HepG2 (cell line): ENCODE results near the gene CTRB2. TPM values are rescaled to one million over a fixed set of nuclear protein-coding genes. Genes with fewer than 3 reads are reported as not detected.

Experiments used
- AKAP8 ChIP-seq: sonication (generic); formaldehyde crosslinking; IDR thresholded peaks from 2 replicates; pipeline ENCODE4 v1.5.1; 2020; ENCODE audit warnings: mild to moderate bottlenecking, missing genetic modification reagents
- ARID4A ChIP-seq: sonication (generic); formaldehyde crosslinking; IDR thresholded peaks from 2 replicates; pipeline ENCODE4 v1.5.0; 2020; ENCODE audit warnings: mild to moderate bottlenecking, missing genetic modification reagents, borderline replicate concordance
- GABPB1 ChIP-seq: IDR thresholded peaks from 2 replicates; pipeline ENCODE4 v1.6.1; 2016; ENCODE audit warnings: mild to moderate bottlenecking, missing genetic modification reagents, moderate library complexity, missing compliant biosample characterization
- HIC2 ChIP-seq: sonication (generic); formaldehyde crosslinking; IDR thresholded peaks from 2 replicates; pipeline ENCODE4 v1.9.0; 2022; ENCODE audit warnings: low read depth, missing genetic modification reagents
- HMG20A ChIP-seq: IDR thresholded peaks from 2 replicates; pipeline ENCODE4 v1.6.1; 2016; ENCODE audit warnings: borderline replicate concordance
- HNRNPH1 ChIP-seq: fragments of 200-400 bp; formaldehyde crosslinking; optimal IDR thresholded peaks from 2 replicates; pipeline ENCODE3; 2017; ENCODE audit warnings: mild to moderate bottlenecking, low read depth, low read length
- HOXA7 ChIP-seq: sonication (generic); formaldehyde crosslinking; IDR thresholded peaks from 2 replicates; pipeline ENCODE4 v1.8.1; 2022; ENCODE audit warnings: mild to moderate bottlenecking, missing genetic modification reagents, moderate library complexity
- IRF9 ChIP-seq: sonication (generic); formaldehyde crosslinking; IDR thresholded peaks from 2 replicates; pipeline ENCODE4 v1.8.0; 2022; ENCODE audit warnings: missing genetic modification reagents, mild to moderate bottlenecking, borderline replicate concordance
- MIXL1 ChIP-seq: IDR thresholded peaks from 2 replicates; pipeline ENCODE4 v1.6.1; 2016
- RAD51 ChIP-seq: fragments of 450-650 bp; IDR thresholded peaks from 2 replicates; pipeline ENCODE4 v1.6.1; 2016; ENCODE audit warnings: borderline replicate concordance
- RFX1 ChIP-seq: fragments of 450-650 bp; IDR thresholded peaks from 2 replicates; pipeline ENCODE4 v1.6.1; 2017
- SNAPC5 ChIP-seq: sonication (generic); formaldehyde crosslinking; IDR thresholded peaks from 2 replicates; pipeline ENCODE4 v1.8.1; 2023; ENCODE audit warnings: mild to moderate bottlenecking, missing genetic modification reagents, borderline replicate concordance
- SRSF1 ChIP-seq: fragments of 200-400 bp; formaldehyde crosslinking; optimal IDR thresholded peaks from 2 replicates; pipeline ENCODE3; 2017; ENCODE audit warnings: mild to moderate bottlenecking, low read depth, low read length, moderate library complexity
- STAT5B ChIP-seq: sonication (generic); formaldehyde crosslinking; IDR thresholded peaks from 2 replicates; pipeline ENCODE4 v1.4.0; 2020; ENCODE audit warnings: missing genetic modification reagents
- TFDP2 ChIP-seq: sonication (generic); formaldehyde crosslinking; IDR thresholded peaks from 2 replicates; pipeline ENCODE4 v1.4.0; 2020; ENCODE audit warnings: missing genetic modification reagents
- ZFP41 ChIP-seq: sonication (generic); formaldehyde crosslinking; IDR thresholded peaks from 2 replicates; pipeline ENCODE4 v1.4.0; 2020; ENCODE audit warnings: mild to moderate bottlenecking, missing genetic modification reagents, borderline replicate concordance
- ZNF644 ChIP-seq: IDR thresholded peaks from 2 replicates; pipeline ENCODE4 v1.6.1; 2016; ENCODE audit warnings: low read depth
- ZNF781 ChIP-seq: sonication (generic); formaldehyde crosslinking; IDR thresholded peaks from 2 replicates; pipeline ENCODE4 v1.5.1; 2020; ENCODE audit warnings: borderline replicate concordance, mild to moderate bottlenecking, missing genetic modification reagents; ENCODE audit errors: not compliant biosample characterization
- polyA plus RNA-seq, 8 experiments: library from polyadenylated mRNA; depleted of rRNA in 3 of 8; stranded (reverse) in 7 of 8; unstranded in 1 of 8; fragments of >200 nt; fragmentation: Illumina TruSeq in 4 of 8; extraction: Trizol in 4 of 8; gene quantifications; 2 replicates each; pipeline versions ENCODE4 v1.2.1 to v1.2.3, GENCODE V29; 2011 to 2016; ENCODE audit warnings: low read depth in 4 of 8, missing spikeins in 1 of 8, mixed read lengths in 1 of 8; ENCODE audit not compliant: insufficient read depth in 1 of 8
- total RNA-seq, 5 experiments: library from RNA; depleted of rRNA; stranded (reverse); fragments of >200 nt; fragmentation: Illumina TruSeq; extraction: Trizol; gene quantifications; 2 replicates each; pipeline ENCODE4 v1.2.3, GENCODE V29; 2016; ENCODE audit warnings: low read depth in 1 of 5

Gene CTRB2
- total and polyA plus RNA-seq, 2 of the 13 experiments (the other 11 are each of a cell fraction or from before 2014, with no cell fraction given), result 0.13 TPM; not detected in 1

- TF ChIP-seq STAT5B (CRISPR knock-in tag), result no peak
- TF ChIP-seq HNRNPH1, result peak; percentile 43
- no peak for TF ChIP-seq RAD51
- TF ChIP-seq HIC2 (CRISPR knock-in tag), result peak; percentile 60; the same call in 1 of the 2 replicates
- TF ChIP-seq ZFP41, result no peak
- 0 out of 2 replicates have a peak, but pooled peaks have one; percentile 31 for TF ChIP-seq IRF9 (CRISPR knock-in tag)
- TF ChIP-seq SNAPC5, result no peak
- no peak for TF ChIP-seq ZNF644 (CRISPR knock-in tag)
- peak; percentile 6 for TF ChIP-seq SRSF1
- 0 out of 2 replicates have a peak, but pooled peaks have one; percentile 19 for TF ChIP-seq GABPB1 (CRISPR knock-in tag)
- TF ChIP-seq HMG20A (CRISPR knock-in tag), result no peak
- TF ChIP-seq TFDP2, result no peak
- no peak for TF ChIP-seq HOXA7 (CRISPR knock-in tag)
- peak; percentile 92 for TF ChIP-seq AKAP8 (CRISPR knock-in tag)
- TF ChIP-seq MIXL1 (CRISPR knock-in tag), result no peak
- 0 out of 2 replicates have a peak, but pooled peaks have one; percentile 35 for TF ChIP-seq ARID4A
- TF ChIP-seq ZNF781, result no peak
- TF ChIP-seq RFX1, result no peak
Observed at GRCh38 chr16:75226550-75227360, 19.8 kb upstream of the CTRB2 start (continued).
